Activated B cell treated with CpG ODN at 0.5 μM for 24 hours (primary cell): ENCODE results near the gene PLXDC1. TPM values are rescaled to one million over a fixed set of nuclear protein-coding genes. Genes with fewer than 3 reads are reported as not detected.

ENCODE experiments used
- ATAC-seq: fragments of 200-7000 bp; cut with Tn5 transposase; one replicate; pipeline ENCODE4 v1.10.0; 2021; ENCODE audit warnings: low read depth, mild to moderate bottlenecking, moderate library complexity
- CTCF ChIA-PET: fragments of 350-600 bp; sonication (Branson Sonifier 250); formaldehyde crosslinking; loops from one replicate; lab custom pipeline; 2021; ENCODE audit warnings: antibody characterized with exemption; lab: Charles Lee
- POLR2A ChIA-PET: fragments of 350-600 bp; sonication (Branson Sonifier 250); formaldehyde crosslinking; loops from one replicate; lab custom pipeline; 2021; ENCODE audit warnings: antibody characterized with exemption; lab: Charles Lee
- DNase-seq: peaks from one replicate; pipeline ENCODE4 v3.0.0; 2022
- H3K27ac Mint-ChIP-seq: one replicate; pipeline ENCODE4 v1.8.0; 2020; ENCODE audit warnings: mixed read lengths
- H3K27me3 Mint-ChIP-seq: one replicate; pipeline ENCODE4 v1.8.0; 2021; ENCODE audit warnings: mixed read lengths
- H3K36me3 Mint-ChIP-seq: one replicate; pipeline ENCODE4 v1.8.0; 2021; ENCODE audit warnings: low read depth, mixed read lengths
- H3K4me1 Mint-ChIP-seq: one replicate; pipeline ENCODE4 v1.8.0; 2021; ENCODE audit warnings: mixed read lengths
- H3K4me3 Mint-ChIP-seq: one replicate; pipeline ENCODE4 v1.8.0; 2020; ENCODE audit warnings: mild to moderate bottlenecking, mixed read lengths
- H3K9me3 Mint-ChIP-seq: one replicate; pipeline ENCODE4 v1.8.0; 2020; ENCODE audit warnings: mixed read lengths
- CTCF ChIP-seq: fragments of 200-600 bp; IDR thresholded peaks from one replicate; pipeline ENCODE4 v1.8.0; 2022; ENCODE audit warnings: antibody characterized with exemption, mild to moderate bottlenecking
- intact Hi-C: fragments of 100-400 bp; cut with micrococcal nuclease; formaldehyde crosslinking; loops from one replicate; pipeline ENCODE4 v1.15.1; 2024
- total RNA-seq: library from RNA; stranded (reverse); gene quantifications from 2 replicates; pipeline ENCODE4 v1.2.3, GENCODE V29; 2022

PLXDC1 gene
- total RNA-seq, 1 donor from 2014 or later: not detected

GRCh38 chr17:39174920-39175694 lies 23.7 kb upstream of the PLXDC1 start:
- DNase-seq (peak; percentile 55), ATAC-seq (peak; percentile 85)
- Mint-ChIP-seq H3K4me1 (peaks cover 5% of the 10 kb centered on the region), H3K9me3 (no peaks in the 10 kb centered on the region), H3K4me3 (peak overlapping the region; percentile 60), H3K36me3 (peaks cover 2% of the 10 kb centered on the region), H3K27me3 (peaks cover 19% of the 10 kb centered on the region), H3K27ac (no peak overlapping the region)
- intact Hi-C loops: loop anchor here (1.0 kb wide), 1 partner anchor 192 kb away; no protein-coding TSS in a partner anchor
- TF ChIP-seq CTCF: no peak
- ChIA-PET POLR2A (interaction anchor here (0.6 to 2.0 kb wide), 3 partner anchors 25 to 208 kb away, joined by 3 to 6 read pairs (median 3); partner anchors contain the start of genes FBXO47 and RPL19), CTCF (interaction anchor here (1.0 to 6.4 kb wide), 10 partner anchors 9 to 321 kb away, joined by 3 to 49 read pairs (median 6); partner anchors contain the start of genes ARL5C and RPL19)

GRCh38 chr17:39173526-39174274 lies 22.3 kb upstream of the PLXDC1 start:
- Mint-ChIP-seq H3K4me1 (peaks cover 5% of the 10 kb centered on the region), H3K27ac (no peak overlapping the region), H3K27me3 (peaks cover 23% of the 10 kb centered on the region), H3K36me3 (peaks cover 2% of the 10 kb centered on the region), H3K9me3 (no peaks in the 10 kb centered on the region), H3K4me3 (no peak overlapping the region)
- CTCF ChIA-PET: interaction anchor here (1.4 to 6.4 kb wide), 7 partner anchors 8 to 191 kb away, joined by 3 to 49 read pairs (median 14); partner anchors contain the start of gene ARL5C
- DNase-seq (no peak), ATAC-seq (no peak)
- POLR2A ChIA-PET: interaction anchor here (0.7 kb wide), 2 partner anchors 9 to 58 kb away, joined by 3 to 9 read pairs; no protein-coding TSS in a partner anchor
- intact Hi-C loops: no loop called here
- no peak for TF ChIP-seq CTCF

- ATAC-seq (no peak), DNase-seq (no peak)
- Mint-ChIP-seq H3K36me3 (peaks cover 2% of the 10 kb centered on the region), H3K27ac (no peak overlapping the region), H3K9me3 (no peaks in the 10 kb centered on the region), H3K27me3 (peaks cover 27% of the 10 kb centered on the region), H3K4me3 (no peak overlapping the region), H3K4me1 (peaks cover 5% of the 10 kb centered on the region)
- ChIA-PET CTCF (interaction anchor here (1.4 to 6.4 kb wide), 4 partner anchors 7 to 190 kb away, joined by 3 to 49 read pairs (median 34); partner anchors contain the start of gene ARL5C), POLR2A (interaction anchor here (0.7 kb wide), 2 partner anchors 8 to 59 kb away, joined by 3 to 9 read pairs; no protein-coding TSS in a partner anchor)
- intact Hi-C loops: no loop called here
- no peak for TF ChIP-seq CTCF
Measured at GRCh38 chr17:39173080-39173479, 21.6 kb upstream of the PLXDC1 start.

- Mint-ChIP-seq H3K36me3 (peaks cover under 1% of the 10 kb centered on the region), H3K27ac (no peak overlapping the region), H3K27me3 (peaks cover 28% of the 10 kb centered on the region), H3K9me3 (no peaks in the 10 kb centered on the region), H3K4me3 (no peak overlapping the region), H3K4me1 (peaks cover 13% of the 10 kb centered on the region)
- DNase-seq (no peak), ATAC-seq (no peak)
- intact Hi-C loops: no loop called here
- POLR2A ChIA-PET: interaction anchor here (0.6 kb wide), 1 partner anchor 363 kb away, joined by 4 read pairs; no protein-coding TSS in a partner anchor
- CTCF ChIA-PET: interaction anchor here (1.4 kb wide), 1 partner anchor 187 kb away, joined by 3 read pairs; no protein-coding TSS in a partner anchor
- no peak for TF ChIP-seq CTCF
Measured at GRCh38 chr17:39171933-39172332, 20.5 kb upstream of the PLXDC1 start.
